ENCODE data around the gene TSPAN5.
"Not testable (repeated sequence)": the region's sequence is repeated elsewhere in the genome, so short reads cannot be mapped to it uniquely, and the experiment has no call there.

The TSPAN5 gene

GRCh38 chr4:98467627-98468072, 190.8 kb downstream of the TSPAN5 start:
- TF ChIP-seq, protein P1, sequence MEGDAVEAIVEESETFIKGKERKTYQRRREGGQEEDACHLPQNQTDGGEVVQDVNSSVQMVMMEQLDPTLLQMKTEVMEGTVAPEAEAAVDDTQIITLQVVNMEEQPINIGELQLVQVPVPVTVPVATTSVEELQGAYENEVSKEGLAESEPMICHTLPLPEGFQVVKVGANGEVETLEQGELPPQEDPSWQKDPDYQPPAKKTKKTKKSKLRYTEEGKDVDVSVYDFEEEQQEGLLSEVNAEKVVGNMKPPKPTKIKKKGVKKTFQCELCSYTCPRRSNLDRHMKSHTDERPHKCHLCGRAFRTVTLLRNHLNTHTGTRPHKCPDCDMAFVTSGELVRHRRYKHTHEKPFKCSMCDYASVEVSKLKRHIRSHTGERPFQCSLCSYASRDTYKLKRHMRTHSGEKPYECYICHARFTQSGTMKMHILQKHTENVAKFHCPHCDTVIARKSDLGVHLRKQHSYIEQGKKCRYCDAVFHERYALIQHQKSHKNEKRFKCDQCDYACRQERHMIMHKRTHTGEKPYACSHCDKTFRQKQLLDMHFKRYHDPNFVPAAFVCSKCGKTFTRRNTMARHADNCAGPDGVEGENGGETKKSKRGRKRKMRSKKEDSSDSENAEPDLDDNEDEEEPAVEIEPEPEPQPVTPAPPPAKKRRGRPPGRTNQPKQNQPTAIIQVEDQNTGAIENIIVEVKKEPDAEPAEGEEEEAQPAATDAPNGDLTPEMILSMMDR (IDR thresholded peaks at IDR 0.05; ENCODE audit: low read depth, low read length): peak; percentile 77
- DNase-seq (ENCODE audit: low read depth in 2 of 2): peak; percentile 96 to 97
- peak overlapping the region; percentile 42 to 47 for H3K4me3 ChIP-seq (replicated peaks in 1 of 2; ENCODE audit: low read depth in 2 of 2, low read length in 2 of 2)

GRCh38 chr4:98466868-98467599, 191.4 kb downstream of the TSPAN5 start:
- TF ChIP-seq, protein P1 (IDR thresholded peaks at IDR 0.05; ENCODE audit: low read depth, low read length): no peak
- H3K4me3 ChIP-seq (replicated peaks in 1 of 2; ENCODE audit: low read depth in 2 of 2, low read length in 2 of 2): no peak overlapping the region
- DNase-seq (ENCODE audit: low read depth in 2 of 2): peak in 1 of 2 donors; percentile 51

GRCh38 chr4:98462487-98462886, 195.9 kb downstream of the TSPAN5 start:
- DNase-seq (ENCODE audit: low read depth in 2 of 2): no peak

GRCh38 chr4:98461121-98461865, 197.1 kb downstream of the TSPAN5 start:
- not testable (repeated sequence) for H3K4me3 ChIP-seq (replicated peaks in 1 of 2; ENCODE audit: low read depth in 2 of 2, low read length in 2 of 2); DNase-seq (ENCODE audit: low read depth in 2 of 2)

More at GRCh38 chr4:98462487-98462886, 195.9 kb downstream of the TSPAN5 start:
- TF ChIP-seq, protein P1 (IDR thresholded peaks at IDR 0.05; ENCODE audit: low read depth, low read length): no peak
- H3K4me3 ChIP-seq (replicated peaks in 1 of 2; ENCODE audit: low read depth in 2 of 2, low read length in 2 of 2): no peak overlapping the region

DNA sequence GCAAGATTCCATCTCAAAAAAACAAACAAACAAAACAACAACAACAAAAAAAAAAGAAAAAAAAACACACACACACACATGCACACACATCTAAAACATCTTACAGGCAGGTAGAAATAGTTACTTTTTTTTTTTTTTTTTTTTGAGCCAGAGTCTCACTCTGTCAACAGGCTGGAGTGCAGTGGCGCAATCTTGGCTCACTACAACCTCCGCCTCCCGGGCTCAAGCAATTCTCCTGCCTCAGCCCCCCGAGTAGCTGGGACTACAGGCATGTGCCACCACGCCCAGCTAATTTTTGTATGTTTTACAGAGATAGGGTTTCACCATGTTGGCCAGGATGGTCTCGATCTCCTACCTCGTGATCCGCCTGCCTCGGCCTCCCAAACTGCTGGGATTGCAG, 201.0 kb downstream of the TSPAN5 start:
- H3K4me3 ChIP-seq (replicated peaks in 1 of 2; ENCODE audit: low read depth in 2 of 2, low read length in 2 of 2); DNase-seq (ENCODE audit: low read depth in 2 of 2): not testable (repeated sequence)

DNA sequence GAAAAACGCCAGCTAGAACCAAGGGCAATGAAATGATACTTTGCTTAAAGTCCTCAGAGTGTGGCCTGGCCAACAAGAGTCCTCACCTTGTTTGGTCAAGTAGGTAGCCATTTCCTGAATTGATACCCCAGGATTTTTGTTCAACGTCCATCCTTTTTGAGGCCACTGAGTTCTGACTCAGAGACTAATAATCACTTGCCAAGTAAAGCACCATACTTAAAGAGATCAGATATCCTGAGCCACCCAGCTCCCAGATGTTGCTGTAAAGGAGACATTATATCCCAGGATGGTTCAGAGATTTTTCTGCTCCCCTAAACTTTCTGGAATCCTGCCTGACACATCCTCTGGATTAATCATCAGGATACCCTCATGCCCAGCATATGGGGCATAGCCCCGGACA, 206.3 kb downstream of the TSPAN5 start:
- TF ChIP-seq, protein P1 (IDR thresholded peaks at IDR 0.05; ENCODE audit: low read depth, low read length): no peak
- no peak overlapping the region for H3K4me3 ChIP-seq (replicated peaks in 1 of 2; ENCODE audit: low read depth in 2 of 2, low read length in 2 of 2)
- DNase-seq (ENCODE audit: low read depth in 2 of 2): no peak

GRCh38 chr4:98448908-98449307, 209.5 kb downstream of the TSPAN5 start:
- DNase-seq (ENCODE audit: low read depth in 2 of 2): peak in 1 of 2 donors; percentile 42
- TF ChIP-seq, protein P1 (IDR thresholded peaks at IDR 0.05; ENCODE audit: low read depth, low read length): no peak
- no peak overlapping the region for H3K4me3 ChIP-seq (replicated peaks in 1 of 2; ENCODE audit: low read depth in 2 of 2, low read length in 2 of 2)

Data from cardiac fibroblast (primary cell).